ENCODE data around the gene DMKN.
"Not testable (repeated sequence)": the region's sequence is repeated elsewhere in the genome, so short reads cannot be mapped to it uniquely, and the experiment has no call there.

DMKN gene

GRCh38 chr19:35466259-35466658 is 47.2 kb downstream of the DMKN start:
- no peak for TF ChIP-seq CTCF (IDR thresholded peaks at IDR 0.05; ENCODE audit: extremely low read depth, missing control alignments)
- DNase-seq (ENCODE audit: low spot score) = no peak

- DNase-seq (ENCODE audit: low spot score) = not testable (repeated sequence)
Measured at GRCh38 chr19:35462956-35463355, 50.5 kb downstream of the DMKN start.

GRCh38 chr19:35462476-35462953 is 50.9 kb downstream of the DMKN start:
- DNase-seq (ENCODE audit: low spot score) = peak; percentile 74
- TF ChIP-seq CTCF (IDR thresholded peaks at IDR 0.05; ENCODE audit: extremely low read depth, missing control alignments) = no peak

- DNase-seq (ENCODE audit: low spot score) = not testable (repeated sequence)
Measured at GRCh38 chr19:35461788-35462187, 51.7 kb downstream of the DMKN start.

- no peak for DNase-seq (ENCODE audit: low spot score)
- no peak for TF ChIP-seq CTCF (IDR thresholded peaks at IDR 0.05; ENCODE audit: extremely low read depth, missing control alignments)
Measured at GRCh38 chr19:35461060-35461459, 52.4 kb downstream of the DMKN start.

GRCh38 chr19:35460608-35461007 is 52.8 kb downstream of the DMKN start:
- DNase-seq (ENCODE audit: low spot score) = no peak
- no peak for TF ChIP-seq CTCF (IDR thresholded peaks at IDR 0.05; ENCODE audit: extremely low read depth, missing control alignments)

- DNase-seq (ENCODE audit: low spot score) = no peak
- no peak for TF ChIP-seq CTCF (IDR thresholded peaks at IDR 0.05; ENCODE audit: extremely low read depth, missing control alignments)
Measured at GRCh38 chr19:35459414-35460082, 53.9 kb downstream of the DMKN start.

GRCh38 chr19:35458731-35459391 is 54.6 kb downstream of the DMKN start:
- DNase-seq (ENCODE audit: low spot score) = peak; percentile 52
- no peak for TF ChIP-seq CTCF (IDR thresholded peaks at IDR 0.05; ENCODE audit: extremely low read depth, missing control alignments)

Data from GM20000 (cell line).